ENCODE results near the gene ITGBL1. TPM values are rescaled to one million over a fixed set of nuclear protein-coding genes. Genes with fewer than 3 reads are reported as not detected.
A peak's percentile ranks its signal among the peaks of the same experiment; 100 is the strongest.

Gene ITGBL1
- total and polyA plus RNA-seq, 7 donors, result 0.44 to 5.7 (median 1.7) TPM

DNA sequence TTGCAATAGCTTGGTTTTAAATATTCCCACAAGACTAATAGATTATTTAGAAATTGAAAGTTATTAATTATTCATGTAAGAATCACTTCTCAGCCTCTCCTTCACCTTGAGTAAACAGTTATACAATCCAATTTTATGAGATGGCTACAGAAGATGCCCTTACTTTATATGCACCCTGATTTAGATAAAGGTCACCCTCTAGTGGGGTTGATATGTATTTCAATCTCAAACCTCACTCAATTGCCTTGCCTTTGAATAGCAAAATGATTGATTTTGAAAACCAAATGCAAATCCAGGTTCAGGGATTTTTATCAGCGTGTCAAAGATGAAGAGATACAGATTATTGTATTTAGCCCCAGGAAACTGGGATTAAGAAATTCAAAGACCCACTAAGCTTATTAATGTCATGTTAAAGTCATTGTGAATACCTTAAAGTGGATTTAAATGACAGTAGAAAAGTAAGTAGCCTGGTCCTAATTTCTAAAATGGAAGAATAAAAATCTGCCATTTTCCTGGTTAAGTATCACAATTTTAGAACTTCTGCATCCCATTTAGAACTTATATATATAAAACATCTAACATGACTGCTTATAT lies 305.1 kb downstream of the ITGBL1 start:
- WGBS, 3 donors, result 5 to 10% (median 10%) methylated on average over 1 of the region's 1 CpG
- intact Hi-C loops (cut with DNase I), result loop anchor here in 1 of 2 donors (10.0 kb wide), 1 partner anchor 243 kb away; no protein-coding TSS in a partner anchor
- H3K4me1 ChIP-seq, result no peaks in the 10 kb centered on the region

DNA sequence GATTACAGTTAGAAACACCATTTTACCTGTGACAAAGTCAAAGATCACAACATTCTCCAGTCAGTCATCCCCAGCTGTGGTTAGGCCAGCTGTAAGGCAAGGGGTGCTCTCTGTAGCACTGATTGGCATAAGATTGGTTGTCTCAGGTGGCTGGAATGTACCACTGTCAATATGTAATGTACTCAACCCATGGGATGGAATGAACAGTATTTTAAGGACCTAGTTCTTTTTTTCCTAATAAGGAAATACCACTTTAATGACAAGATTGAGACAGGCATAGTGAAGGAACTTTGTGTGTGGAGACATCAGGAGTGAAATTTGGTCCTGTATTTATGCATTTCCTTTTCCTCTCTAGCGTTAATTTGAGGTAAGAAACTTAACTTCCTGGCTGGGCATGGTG lies 310.7 kb downstream of the ITGBL1 start:
- Histone ChIP-seq H3K27ac (no peak overlapping the region), H3K36me3 (ENCODE audit: insufficient read depth in 1 of 2, low read depth in 1 of 2) (no peaks in the 10 kb centered on the region), H3K4me3 (no peak overlapping the region), H3K9me3 (no peaks in the 10 kb centered on the region), H3K4me1 (no peaks in the 10 kb centered on the region), H3K27me3 (ENCODE audit: insufficient read depth in 3 of 3, low read length in 2 of 3) (no peaks in the 10 kb centered on the region)
- TF ChIP-seq, protein P1, sequence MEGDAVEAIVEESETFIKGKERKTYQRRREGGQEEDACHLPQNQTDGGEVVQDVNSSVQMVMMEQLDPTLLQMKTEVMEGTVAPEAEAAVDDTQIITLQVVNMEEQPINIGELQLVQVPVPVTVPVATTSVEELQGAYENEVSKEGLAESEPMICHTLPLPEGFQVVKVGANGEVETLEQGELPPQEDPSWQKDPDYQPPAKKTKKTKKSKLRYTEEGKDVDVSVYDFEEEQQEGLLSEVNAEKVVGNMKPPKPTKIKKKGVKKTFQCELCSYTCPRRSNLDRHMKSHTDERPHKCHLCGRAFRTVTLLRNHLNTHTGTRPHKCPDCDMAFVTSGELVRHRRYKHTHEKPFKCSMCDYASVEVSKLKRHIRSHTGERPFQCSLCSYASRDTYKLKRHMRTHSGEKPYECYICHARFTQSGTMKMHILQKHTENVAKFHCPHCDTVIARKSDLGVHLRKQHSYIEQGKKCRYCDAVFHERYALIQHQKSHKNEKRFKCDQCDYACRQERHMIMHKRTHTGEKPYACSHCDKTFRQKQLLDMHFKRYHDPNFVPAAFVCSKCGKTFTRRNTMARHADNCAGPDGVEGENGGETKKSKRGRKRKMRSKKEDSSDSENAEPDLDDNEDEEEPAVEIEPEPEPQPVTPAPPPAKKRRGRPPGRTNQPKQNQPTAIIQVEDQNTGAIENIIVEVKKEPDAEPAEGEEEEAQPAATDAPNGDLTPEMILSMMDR (IDR thresholded peaks at IDR 0.05), result no peak
- 61 to 71% (median 63%) methylated on average over 1 of the region's 1 CpG for WGBS, 3 donors
- ATAC-seq, result no peak
- intact Hi-C loops (cut with DNase I), result no loop called here
- DNase-seq, result no peak

More for the DNA sequence above, 305.1 kb downstream of the ITGBL1 start:
- no peaks in the 10 kb centered on the region for H3K9me3 ChIP-seq
- no peaks in the 10 kb centered on the region for H3K36me3 ChIP-seq (ENCODE audit: insufficient read depth in 1 of 2, low read depth in 1 of 2)
- H3K27me3 ChIP-seq (ENCODE audit: insufficient read depth in 3 of 3, low read length in 2 of 3), result no peaks in the 10 kb centered on the region
- H3K4me3 ChIP-seq, result no peak overlapping the region
- DNase-seq (no peak), ATAC-seq (no peak)
- TF ChIP-seq, protein P1 (IDR thresholded peaks at IDR 0.05), result peak; percentile 24
- H3K27ac ChIP-seq, result no peak overlapping the region

Other genes starting within 250 kb of the ITGBL1 start
- gene NALCN, start 36.2 kb upstream of the ITGBL1 start, total RNA-seq, result under 1 TPM; 0.05 to 0.49 (median 0.39) TPM
- under 1 TPM in 2 of 3 donors, not detected in 1; 0.04 to 0.10 TPM for gene NALCN, start 36.2 kb upstream of the ITGBL1 start, polyA plus RNA-seq